ENCODE results near the gene GPR173.

The GPR173 gene

GRCh38 chrX:53071604-53072417, 23.2 kb downstream of the GPR173 start:
- peak; percentile 44 for DNase-seq

GRCh38 chrX:53072418-53073114, 24.0 kb downstream of the GPR173 start:
- no peak for DNase-seq

- DNase-seq: no peak
These were observed 24.6 kb downstream of the GPR173 start for GRCh38 chrX:53073115-53073586.

- no peak for DNase-seq
These were observed 26.4 kb downstream of the GPR173 start for GRCh38 chrX:53075011-53075410.

- no peak for DNase-seq
These were observed 28.1 kb downstream of the GPR173 start for GRCh38 chrX:53076671-53077070.

GRCh38 chrX:53077207-53078197, 28.9 kb downstream of the GPR173 start:
- DNase-seq: no peak

- DNase-seq: no peak
These were observed 30.4 kb downstream of the GPR173 start for GRCh38 chrX:53078943-53079342.

GRCh38 chrX:53080628-53081580, 32.3 kb downstream of the GPR173 start:
- DNase-seq: no peak

GRCh38 chrX:53081925-53082772, 33.6 kb downstream of the GPR173 start, which contains the start of gene TSPYL2:
Gene TSPYL2, plus strand, starts transcription at chrX:53082367. Its CDS starts 132 bp downstream, at chrX:53082499.
- DNase-seq: peak; percentile 83

- no peak for DNase-seq
These were observed 34.4 kb downstream of the GPR173 start for GRCh38 chrX:53082773-53083616.

- DNase-seq: no peak
These were observed 35.5 kb downstream of the GPR173 start for GRCh38 chrX:53084043-53084570.

GRCh38 chrX:53084863-53085262, 36.3 kb downstream of the GPR173 start:
- no peak for DNase-seq

- no peak for DNase-seq
These were observed 37.2 kb downstream of the GPR173 start for GRCh38 chrX:53085661-53086229.

GRCh38 chrX:53086464-53086863, 37.9 kb downstream of the GPR173 start:
- DNase-seq: no peak

- peak; percentile 13 for DNase-seq
These were observed 38.8 kb downstream of the GPR173 start for GRCh38 chrX:53087388-53087831.

GRCh38 chrX:53088136-53088974, 39.8 kb downstream of the GPR173 start:
- no peak for DNase-seq

- peak; percentile 30 for DNase-seq
These were observed 40.7 kb downstream of the GPR173 start for GRCh38 chrX:53089224-53089842.

All from inflammatory macrophage treated with lipopolysaccharide for 4 hours (primary cell).